Measurements from ENCODE around the gene LONRF2.
"Not testable (repeated sequence)": the region's sequence is repeated elsewhere in the genome, so short reads cannot be mapped to it uniquely, and the experiment has no call there.

DNA sequence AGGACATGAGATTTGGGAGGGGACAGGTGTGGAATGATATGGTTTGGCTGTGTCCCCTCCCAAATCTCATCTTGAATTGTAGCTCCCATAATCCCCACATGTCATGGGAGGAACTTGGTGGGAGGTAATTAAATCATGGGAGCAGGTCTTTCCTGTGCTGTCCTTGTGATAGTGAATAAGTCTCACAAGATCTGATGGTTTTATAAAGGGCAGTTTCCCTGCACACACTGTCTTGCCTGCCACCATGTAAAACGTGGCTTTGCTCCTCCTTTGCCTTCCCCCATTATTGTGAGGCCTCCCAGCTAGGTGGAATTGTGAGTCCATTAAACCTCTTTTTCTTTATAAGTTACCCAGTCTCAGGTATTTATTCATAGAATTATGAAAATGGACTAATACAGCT, 22.8 kb upstream of the LONRF2 start:
- not testable (repeated sequence) for TF ChIP-seq EZH2 (IDR thresholded peaks at IDR 0.05; ENCODE audit: borderline replicate concordance, low read depth, low read length, poor library complexity, severe bottlenecking); CTCF (conservative IDR thresholded peaks at IDR 0.05; ENCODE audit: low read depth, low read length)
